Smooth muscle cell of the brain vasculature (primary cell): ENCODE data around the gene LYSMD1.

ENCODE experiments used
- DNase-seq: peaks from one replicate; pipeline ENCODE4 v3.0.0-alpha.2; 2012; ENCODE audit warnings: low read depth, low spot score

LYSMD1 gene

GRCh38 chr1:151175863-151176262 lies 10.2 kb upstream of the LYSMD1 start, which contains the start of gene TMOD4:
TSS of gene TMOD4 (minus strand) at chr1:151175981. CDS start at chr1:151174875, 1,106 bp downstream.
- DNase-seq: no peak

- no peak for DNase-seq
Observed at GRCh38 chr1:151175041-151175741, 9.5 kb upstream of the LYSMD1 start.

GRCh38 chr1:151171190-151171589 lies 5.5 kb upstream of the LYSMD1 start:
- DNase-seq: no peak

GRCh38 chr1:151167116-151167515 lies 1.4 kb upstream of the LYSMD1 start:
- no peak for DNase-seq

GRCh38 chr1:151166505-151166956 lies 829 bp upstream of the LYSMD1 start:
- no peak for DNase-seq

- DNase-seq: no peak
Observed at GRCh38 chr1:151165281-151165737, 393 bp downstream of the LYSMD1 start.

GRCh38 chr1:151164732-151165280 lies 896 bp downstream of the LYSMD1 start:
- DNase-seq: no peak

GRCh38 chr1:151159373-151159772 lies 6.3 kb downstream of the LYSMD1 start:
- no peak for DNase-seq

- no peak for DNase-seq
Observed at GRCh38 chr1:151158751-151159251, 6.9 kb downstream of the LYSMD1 start.

- no peak for DNase-seq
Observed at GRCh38 chr1:151158326-151158725, 7.4 kb downstream of the LYSMD1 start.

- DNase-seq: no peak
Observed at GRCh38 chr1:151157067-151157531, 8.6 kb downstream of the LYSMD1 start.

- no peak for DNase-seq
Observed at GRCh38 chr1:151156515-151156819, 9.2 kb downstream of the LYSMD1 start, which contains the start of gene TNFAIP8L2. TSS of gene TNFAIP8L2 (plus strand) at chr1:151156649. CDS start at chr1:151158698, 2,049 bp downstream.

- DNase-seq: no peak
Observed at GRCh38 chr1:151147665-151148064, 18.0 kb downstream of the LYSMD1 start.

GRCh38 chr1:151147132-151147503 lies 18.6 kb downstream of the LYSMD1 start:
- DNase-seq: no peak

- peak; percentile 75 for DNase-seq
Observed at GRCh38 chr1:151146412-151147131, 19.1 kb downstream of the LYSMD1 start, which contains the start of gene SEMA6C. TSS of gene SEMA6C (minus strand) at chr1:151146631. CDS start at chr1:151142621, 4,010 bp downstream.

- no peak for DNase-seq
Observed at GRCh38 chr1:151146072-151146411, 19.7 kb downstream of the LYSMD1 start.

GRCh38 chr1:151145304-151146071 lies 20.2 kb downstream of the LYSMD1 start:
- DNase-seq: no peak

- DNase-seq: no peak
Observed at GRCh38 chr1:151144474-151145303, 21.0 kb downstream of the LYSMD1 start.

- DNase-seq: no peak
Observed at GRCh38 chr1:151143986-151144385, 21.7 kb downstream of the LYSMD1 start.

GRCh38 chr1:151143057-151143435 lies 22.7 kb downstream of the LYSMD1 start:
- no peak for DNase-seq
